PC-3 (cell line): ENCODE results near the gene ALPK3. TPM values are rescaled to one million over a fixed set of nuclear protein-coding genes. Genes with fewer than 3 reads are reported as not detected.

Experiments
- ATAC-seq: fragments of 200-7000 bp; cut with Tn5 transposase; 2 replicates; pipeline ENCODE4 v1.9.1; 2020; ENCODE audit warnings: mild to moderate bottlenecking, moderate library complexity
- BruUV-seq: library from RNA; stranded (reverse); fragments of 400-500 nt; replicated peaks from 2 replicates; lab custom pipeline; 2021; lab: Mats Ljungman, UMichigan
- CTCF ChIA-PET: fragments of 300-600 bp; sonication (Branson Sonifier 250); formaldehyde crosslinking; loops from one replicate; lab custom pipeline; 2022; ENCODE audit warnings: antibody characterized with exemption; lab: Charles Lee
- POLR2A ChIA-PET: fragments of 300-600 bp; sonication (Branson Sonifier 250); formaldehyde crosslinking; loops from one replicate; lab custom pipeline; 2022; ENCODE audit warnings: antibody characterized with exemption; ENCODE audit not compliant: unreplicated experiment; lab: Charles Lee
- DNase-seq: peaks from one replicate; pipeline ENCODE4 v3.0.0-alpha.2; 2015
- H2AFZ ChIP-seq: fragments of 300-600 bp; sonication (generic); 2 replicates; pipeline ENCODE4 v1.6.0; 2016; ENCODE audit warnings: antibody characterized with exemption, low read length
- H3F3A ChIP-seq: fragments of 300-600 bp; sonication (generic); one replicate; pipeline ENCODE4 v1.6.0; 2017; ENCODE audit warnings: antibody characterized with exemption, low read length, control low read depth, mild to moderate bottlenecking; ENCODE audit not compliant: unreplicated experiment
- H3K27ac ChIP-seq: fragments of 300-600 bp; sonication (generic); 2 replicates; pipeline ENCODE4 v1.5.1; 2016; ENCODE audit warnings: mild to moderate bottlenecking, low read length
- H3K27me3 ChIP-seq: fragments of 300-600 bp; sonication (generic); 2 replicates; pipeline ENCODE4 v1.6.1; 2016; ENCODE audit warnings: low read length, mixed read lengths
- H3K36me3 ChIP-seq: fragments of 300-600 bp; sonication (generic); 2 replicates; pipeline ENCODE4 v1.6.1; 2016; ENCODE audit warnings: low read depth, mixed run types, low read length, mixed read lengths
- H3K4me1 ChIP-seq: fragments of 300-600 bp; sonication (generic); 2 replicates; pipeline ENCODE4 v1.5.1; 2016; ENCODE audit warnings: low read length; ENCODE audit not compliant: insufficient read depth
- H3K4me2 ChIP-seq: fragments of 300-600 bp; sonication (generic); 2 replicates; pipeline ENCODE4 v1.6.0; 2016; ENCODE audit warnings: low read length
- H3K4me3 ChIP-seq: fragments of 300-600 bp; sonication (generic); 2 replicates; pipeline ENCODE4 v1.5.1; 2016; ENCODE audit warnings: mild to moderate bottlenecking, low read length, mixed read lengths
- H3K79me2 ChIP-seq: fragments of 300-600 bp; sonication (generic); 2 replicates; pipeline ENCODE4 v1.6.1; 2017; ENCODE audit warnings: low read length, mixed read lengths
- H3K9ac ChIP-seq: fragments of 300-600 bp; sonication (generic); 2 replicates; pipeline ENCODE4 v1.6.0; 2016; ENCODE audit warnings: mild to moderate bottlenecking, low read length
- H3K9me2 ChIP-seq: fragments of 300-600 bp; sonication (generic); replicated peaks from 2 replicates; pipeline ENCODE4 v1.6.1; 2016; ENCODE audit warnings: mixed run types, low read length, mixed read lengths
- H3K9me3 ChIP-seq: fragments of 300-600 bp; sonication (generic); 2 replicates; pipeline ENCODE4 v1.6.1; 2016; ENCODE audit warnings: low read length, mixed read lengths
- H4K20me1 ChIP-seq: fragments of 300-600 bp; sonication (generic); 2 replicates; pipeline ENCODE4 v1.6.1; 2016; ENCODE audit warnings: low read length, mixed read lengths
- EZH2 ChIP-seq: fragments of 300-600 bp; sonication (generic); IDR thresholded peaks from one replicate; pipeline ENCODE4 v1.6.1; 2017; ENCODE audit warnings: antibody characterized with exemption, mild to moderate bottlenecking, low read length; ENCODE audit not compliant: unreplicated experiment
- EZH2phosphoT487 ChIP-seq: fragments of 300-600 bp; sonication (generic); IDR thresholded peaks from 2 replicates; pipeline ENCODE4 v1.6.1; 2018; ENCODE audit warnings: mild to moderate bottlenecking, antibody characterized with exemption, low read length, borderline replicate concordance
- intact Hi-C: fragments of 100-400 bp; cut with micrococcal nuclease; formaldehyde crosslinking; loops from 2 replicates; pipeline ENCODE4 v1.9.0; 2023
- total RNA-seq: library from RNA; depleted of rRNA; stranded (reverse); fragments of >200 nt; gene quantifications from 2 replicates; pipeline ENCODE4 v1.2.3, GENCODE V29; 2014
- TF ChIP-seq, protein P1 (sequence below): fragments of 300-600 bp; sonication (generic); conservative IDR thresholded peaks from 2 replicates; pipeline ENCODE4 v1.5.1; 2017; ENCODE audit warnings: antibody characterized with exemption, low read depth, mild to moderate bottlenecking, low read length

Gene ALPK3
- total RNA-seq, 1 experiment from 2014 or later, result 2.4 TPM

DNA sequence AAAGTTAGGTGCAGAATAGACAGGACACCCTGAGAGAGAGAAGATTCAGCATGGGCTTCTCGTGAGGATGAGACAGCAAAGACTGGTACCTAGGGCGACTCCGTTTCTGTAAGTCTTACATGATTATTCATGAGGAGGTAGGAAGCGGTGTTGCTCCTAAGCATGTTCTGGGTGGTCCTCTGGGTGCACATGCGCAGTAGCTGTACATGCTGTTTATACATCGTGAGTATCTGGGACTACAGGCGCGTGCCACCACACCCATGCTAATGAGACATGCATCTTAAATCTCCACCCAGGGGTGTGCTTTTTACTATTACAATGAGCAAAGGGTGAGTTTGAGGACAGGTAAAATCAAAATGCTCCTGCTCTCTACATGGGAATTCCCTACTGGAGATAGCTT, 12.3 kb downstream of the ALPK3 start:
- no peak overlapping the region for H3K4me3 ChIP-seq
- H3K9ac ChIP-seq, result no peak overlapping the region
- no peaks in the 10 kb centered on the region for H3K9me2 ChIP-seq
- ATAC-seq (no peak), DNase-seq (no peak)
- no peaks in the 10 kb centered on the region for H3K36me3 ChIP-seq
- no peak overlapping the region for H3K27ac ChIP-seq
- no peak overlapping the region for H2AFZ ChIP-seq
- intact Hi-C loops, result no loop called here
- no peak for TF ChIP-seq EZH2phosphoT487
- no peaks in the 10 kb centered on the region for H4K20me1 ChIP-seq
- no TSS peak for BruUV-seq
- no peaks in the 10 kb centered on the region for H3K27me3 ChIP-seq
- no peaks in the 10 kb centered on the region for H3K9me3 ChIP-seq
- no peaks in the 10 kb centered on the region for H3K79me2 ChIP-seq
- H3K4me2 ChIP-seq, result no peak overlapping the region
- no peaks in the 10 kb centered on the region for H3F3A ChIP-seq
- H3K4me1 ChIP-seq, result peaks cover 11% of the 10 kb centered on the region; the same call in 1 of the 2 replicates
- ChIA-PET POLR2A (no interaction called here), CTCF (no interaction called here)

GRCh38 chr15:84830036-84830435, 12.9 kb downstream of the ALPK3 start:
- no peaks in the 10 kb centered on the region for H3K27me3 ChIP-seq
- intact Hi-C loops, result no loop called here
- no peaks in the 10 kb centered on the region for H3K9me3 ChIP-seq
- no peak overlapping the region for H2AFZ ChIP-seq
- H3K27ac ChIP-seq, result no peak overlapping the region
- TF ChIP-seq, protein P1, sequence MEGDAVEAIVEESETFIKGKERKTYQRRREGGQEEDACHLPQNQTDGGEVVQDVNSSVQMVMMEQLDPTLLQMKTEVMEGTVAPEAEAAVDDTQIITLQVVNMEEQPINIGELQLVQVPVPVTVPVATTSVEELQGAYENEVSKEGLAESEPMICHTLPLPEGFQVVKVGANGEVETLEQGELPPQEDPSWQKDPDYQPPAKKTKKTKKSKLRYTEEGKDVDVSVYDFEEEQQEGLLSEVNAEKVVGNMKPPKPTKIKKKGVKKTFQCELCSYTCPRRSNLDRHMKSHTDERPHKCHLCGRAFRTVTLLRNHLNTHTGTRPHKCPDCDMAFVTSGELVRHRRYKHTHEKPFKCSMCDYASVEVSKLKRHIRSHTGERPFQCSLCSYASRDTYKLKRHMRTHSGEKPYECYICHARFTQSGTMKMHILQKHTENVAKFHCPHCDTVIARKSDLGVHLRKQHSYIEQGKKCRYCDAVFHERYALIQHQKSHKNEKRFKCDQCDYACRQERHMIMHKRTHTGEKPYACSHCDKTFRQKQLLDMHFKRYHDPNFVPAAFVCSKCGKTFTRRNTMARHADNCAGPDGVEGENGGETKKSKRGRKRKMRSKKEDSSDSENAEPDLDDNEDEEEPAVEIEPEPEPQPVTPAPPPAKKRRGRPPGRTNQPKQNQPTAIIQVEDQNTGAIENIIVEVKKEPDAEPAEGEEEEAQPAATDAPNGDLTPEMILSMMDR, result no peak
- TF ChIP-seq EZH2 (no peak), EZH2phosphoT487 (no peak)
- ChIA-PET POLR2A (no interaction called here), CTCF (no interaction called here)
- DNase-seq (no peak), ATAC-seq (no peak)
- no peaks in the 10 kb centered on the region for H3K79me2 ChIP-seq
- no peaks in the 10 kb centered on the region for H4K20me1 ChIP-seq
- no peak overlapping the region for H3K4me3 ChIP-seq
- BruUV-seq, result no TSS peak
- H3K9me2 ChIP-seq, result no peaks in the 10 kb centered on the region
- H3K4me2 ChIP-seq, result no peak overlapping the region
- H3K4me1 ChIP-seq, result peaks cover 11% of the 10 kb centered on the region; the same call in 1 of the 2 replicates
- H3K36me3 ChIP-seq, result no peaks in the 10 kb centered on the region
- H3F3A ChIP-seq, result no peaks in the 10 kb centered on the region
- H3K9ac ChIP-seq, result no peak overlapping the region

- CTCF ChIA-PET, result no interaction called here
- H3K4me2 ChIP-seq, result no peak overlapping the region
- POLR2A ChIA-PET, result interaction anchor here (0.5 kb wide), 1 partner anchor 30 kb away, joined by 3 read pairs; no protein-coding TSS in a partner anchor
- no peaks in the 10 kb centered on the region for H3K79me2 ChIP-seq
- H3K4me3 ChIP-seq, result no peak overlapping the region
- intact Hi-C loops, result no loop called here
- no peak overlapping the region for H3K9ac ChIP-seq
- no peaks in the 10 kb centered on the region for H3K27me3 ChIP-seq
- H3F3A ChIP-seq, result no peaks in the 10 kb centered on the region
- no peak overlapping the region for H2AFZ ChIP-seq
- H4K20me1 ChIP-seq, result no peaks in the 10 kb centered on the region
- TF ChIP-seq EZH2 (no peak), EZH2phosphoT487 (no peak)
- TF ChIP-seq, protein P1, result no peak
- H3K9me3 ChIP-seq, result no peaks in the 10 kb centered on the region
- DNase-seq (no peak), ATAC-seq (no peak)
- no peaks in the 10 kb centered on the region for H3K36me3 ChIP-seq
- no TSS peak for BruUV-seq
- no peaks in the 10 kb centered on the region for H3K9me2 ChIP-seq
- no peak overlapping the region for H3K27ac ChIP-seq
- peaks cover 11% of the 10 kb centered on the region; the same call in 1 of the 2 replicates for H3K4me1 ChIP-seq
These were observed 13.9 kb downstream of the ALPK3 start for GRCh38 chr15:84831028-84831427.
